Stimulated activated naive CD8-positive, alpha-beta T cell treated with anti-CD3 and anti-CD28 coated beads, Interleukin-15, Interleukin-2, amounts not matched to agents 100 ng/mL and 50 ng/mL, for 24 hours (primary cell): ENCODE data around the gene FBXL7.

Experiments
- H3K27ac Mint-ChIP-seq: one replicate; pipeline ENCODE4 v1.8.0; 2021; ENCODE audit warnings: mild to moderate bottlenecking, mixed read lengths
- H3K27me3 Mint-ChIP-seq: one replicate; pipeline ENCODE4 v1.8.0; 2021; ENCODE audit warnings: mixed read lengths
- H3K36me3 Mint-ChIP-seq: one replicate; pipeline ENCODE4 v1.8.0; 2021; ENCODE audit warnings: low read depth, mixed read lengths
- H3K4me1 Mint-ChIP-seq: one replicate; pipeline ENCODE4 v1.8.0; 2021; ENCODE audit warnings: low read depth, mixed read lengths
- H3K4me3 Mint-ChIP-seq: one replicate; pipeline ENCODE4 v1.8.0; 2021; ENCODE audit warnings: mild to moderate bottlenecking, mixed read lengths
- H3K9me3 Mint-ChIP-seq: one replicate; pipeline ENCODE4 v1.8.0; 2021; ENCODE audit warnings: mixed read lengths

FBXL7 gene

DNA sequence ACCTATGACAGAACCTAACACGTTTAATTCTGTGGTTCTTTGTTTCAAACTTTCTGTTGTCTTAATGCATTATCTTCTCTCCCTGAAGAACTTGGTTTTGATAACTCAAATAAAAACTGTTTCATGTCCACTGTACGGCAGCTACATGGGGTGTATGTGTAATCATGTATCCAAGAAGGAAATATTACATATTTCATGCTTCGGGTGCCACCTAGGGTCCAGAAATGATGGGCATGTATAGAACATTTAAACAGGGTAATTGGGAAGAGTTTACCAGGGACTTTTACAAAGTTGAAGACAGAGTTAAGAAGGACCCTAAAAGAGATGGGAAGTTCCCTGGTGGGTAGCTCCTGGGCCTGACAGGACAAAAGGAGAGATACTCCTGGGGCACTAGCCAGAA, 291.3 kb downstream of the FBXL7 start:
- no peaks in the 10 kb centered on the region for H3K9me3 Mint-ChIP-seq
- H3K4me1 Mint-ChIP-seq, result no peaks in the 10 kb centered on the region
- H3K27me3 Mint-ChIP-seq, result no peaks in the 10 kb centered on the region
- H3K4me3 Mint-ChIP-seq, result no peak overlapping the region
- H3K36me3 Mint-ChIP-seq, result no peaks in the 10 kb centered on the region
- H3K27ac Mint-ChIP-seq, result no peak overlapping the region

DNA sequence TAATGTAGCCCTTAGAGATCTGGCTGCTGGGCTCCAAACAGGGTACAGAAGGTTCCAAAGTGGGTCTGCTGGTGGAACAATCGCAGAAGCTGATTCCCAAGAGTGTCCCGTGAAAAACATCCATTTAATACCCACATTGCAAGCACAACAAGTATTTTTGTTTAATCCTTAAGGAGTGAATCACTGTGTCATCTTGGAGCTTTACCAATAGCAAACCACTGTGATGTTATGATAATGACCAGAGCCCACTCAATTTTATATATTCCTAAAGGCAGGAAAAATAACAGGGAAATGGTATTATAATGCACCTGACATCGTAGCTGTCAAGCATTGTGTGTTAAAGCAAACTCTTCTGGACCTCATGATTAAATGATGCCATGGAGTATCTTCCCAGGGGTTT, 291.9 kb downstream of the FBXL7 start:
- Mint-ChIP-seq H3K4me1 (no peaks in the 10 kb centered on the region), H3K4me3 (no peak overlapping the region), H3K9me3 (no peaks in the 10 kb centered on the region)

DNA sequence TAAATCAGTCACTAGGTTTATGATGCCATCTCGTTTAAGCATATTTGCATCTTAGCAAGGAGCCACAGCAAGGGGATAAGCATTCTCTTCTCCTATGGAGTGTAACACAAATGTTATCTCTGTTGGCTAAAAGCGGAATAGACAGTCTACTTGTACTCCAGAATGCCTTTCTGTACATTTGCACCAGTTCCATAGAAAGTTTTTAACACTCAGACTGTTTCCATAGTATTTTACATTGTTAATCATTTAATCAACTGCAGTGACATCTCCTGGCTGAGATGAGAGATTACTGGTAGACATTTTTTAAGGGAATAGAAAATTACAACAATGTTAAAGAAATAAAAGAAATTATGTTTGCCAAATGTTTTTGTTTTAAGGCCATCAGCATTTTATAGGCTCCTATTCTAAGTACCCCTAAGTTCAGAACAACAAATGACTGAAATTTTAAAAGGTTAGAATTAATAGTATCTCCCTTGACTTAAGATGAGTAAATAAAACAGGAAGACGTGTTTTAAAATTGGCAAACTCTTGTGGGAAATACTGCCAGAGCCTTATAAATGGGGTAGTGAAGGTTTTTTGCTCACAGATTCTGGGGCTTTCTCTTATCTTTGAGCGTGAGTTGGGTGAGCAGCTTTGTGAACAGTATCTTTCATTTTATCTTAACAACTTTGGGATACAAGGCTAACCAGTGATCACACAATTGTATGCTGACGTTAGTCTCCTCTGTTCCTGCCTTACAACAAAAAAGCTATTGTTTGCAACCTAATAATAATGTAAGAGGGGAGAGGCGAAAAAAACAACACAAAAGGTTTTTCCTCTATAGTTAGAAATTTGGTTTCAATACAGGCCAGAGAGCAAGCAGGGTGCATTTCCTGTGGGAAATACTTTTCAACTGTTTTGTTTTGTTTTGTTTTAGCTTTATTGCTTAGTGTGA, 294.3 kb downstream of the FBXL7 start:
- H3K27ac Mint-ChIP-seq, result no peak overlapping the region
- peaks cover 4% of the 10 kb centered on the region for H3K9me3 Mint-ChIP-seq
- no peaks in the 10 kb centered on the region for H3K4me1 Mint-ChIP-seq
- no peaks in the 10 kb centered on the region for H3K36me3 Mint-ChIP-seq
- H3K27me3 Mint-ChIP-seq, result no peaks in the 10 kb centered on the region
- no peak overlapping the region for H3K4me3 Mint-ChIP-seq

More for the DNA sequence above, 291.9 kb downstream of the FBXL7 start:
- H3K27me3 Mint-ChIP-seq, result no peaks in the 10 kb centered on the region
- no peak overlapping the region for H3K27ac Mint-ChIP-seq
- H3K36me3 Mint-ChIP-seq, result no peaks in the 10 kb centered on the region

DNA sequence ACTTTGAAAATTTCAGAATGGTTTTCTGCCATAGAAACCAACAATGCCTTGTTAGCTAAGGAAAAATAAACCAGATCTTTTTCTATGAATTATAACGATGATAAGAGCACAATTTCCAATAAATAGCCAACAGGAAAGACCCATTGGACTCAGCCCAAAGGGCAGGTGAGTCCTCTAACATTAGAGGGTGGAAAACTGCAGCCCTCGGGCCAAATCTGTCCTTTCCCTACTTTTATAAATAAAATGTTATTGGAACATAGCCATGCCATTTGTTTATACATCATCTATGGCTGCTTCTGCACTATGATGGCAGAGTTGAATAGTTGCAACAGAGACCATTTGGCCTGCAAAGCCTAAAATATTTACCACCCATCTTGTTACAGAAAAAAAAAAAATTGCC, 296.1 kb downstream of the FBXL7 start:
- H3K27ac Mint-ChIP-seq, result no peak overlapping the region
- H3K36me3 Mint-ChIP-seq, result no peaks in the 10 kb centered on the region
- no peak overlapping the region for H3K4me3 Mint-ChIP-seq
- H3K9me3 Mint-ChIP-seq, result peaks cover 4% of the 10 kb centered on the region
- no peaks in the 10 kb centered on the region for H3K27me3 Mint-ChIP-seq
- H3K4me1 Mint-ChIP-seq, result no peaks in the 10 kb centered on the region

DNA sequence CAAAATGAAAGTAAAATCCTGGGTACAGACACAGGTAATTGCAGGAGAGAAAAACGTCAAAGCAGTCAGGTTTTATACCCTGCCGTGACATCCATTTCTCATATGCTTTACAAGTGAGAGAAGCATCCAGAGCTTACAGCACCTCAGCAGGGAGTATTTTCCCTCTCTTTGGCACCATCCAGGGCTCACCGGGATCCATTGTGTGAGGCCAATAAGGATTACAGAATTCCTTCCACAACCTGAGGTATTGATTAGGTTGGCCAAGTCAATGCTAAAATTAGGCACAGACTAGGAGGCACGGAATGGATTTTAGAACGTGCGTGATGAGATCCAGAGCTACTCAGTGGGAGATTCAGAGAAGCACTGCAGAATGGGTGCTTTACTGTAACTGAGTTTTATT, 296.6 kb downstream of the FBXL7 start:
- Mint-ChIP-seq H3K27ac (no peak overlapping the region), H3K27me3 (no peaks in the 10 kb centered on the region), H3K9me3 (peaks cover 4% of the 10 kb centered on the region), H3K4me3 (no peak overlapping the region), H3K4me1 (no peaks in the 10 kb centered on the region), H3K36me3 (no peaks in the 10 kb centered on the region)

DNA sequence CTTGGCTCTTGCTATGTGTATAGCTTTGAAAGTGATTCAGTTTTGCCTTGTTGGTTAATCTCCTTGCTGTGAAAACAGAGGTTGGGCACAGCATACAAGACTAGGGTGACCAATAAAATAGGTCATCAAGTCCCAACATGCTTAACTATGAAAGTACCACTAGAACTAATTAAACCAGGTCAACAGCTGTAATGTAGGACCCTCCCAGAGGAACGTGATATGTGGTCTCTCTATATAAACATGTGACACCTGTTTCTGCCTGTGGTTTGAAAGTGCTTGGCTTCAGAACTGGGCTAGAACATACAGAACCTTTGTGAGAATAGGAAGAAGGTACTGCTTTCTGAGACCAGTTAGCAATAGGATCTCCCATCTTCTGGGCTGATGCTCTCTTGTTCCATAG, 297.1 kb downstream of the FBXL7 start:
- no peaks in the 10 kb centered on the region for H3K27me3 Mint-ChIP-seq
- no peaks in the 10 kb centered on the region for H3K4me1 Mint-ChIP-seq
- H3K36me3 Mint-ChIP-seq, result no peaks in the 10 kb centered on the region
- H3K27ac Mint-ChIP-seq, result no peak overlapping the region
- H3K9me3 Mint-ChIP-seq, result peaks cover 4% of the 10 kb centered on the region
- no peak overlapping the region for H3K4me3 Mint-ChIP-seq

- H3K36me3 Mint-ChIP-seq, result no peaks in the 10 kb centered on the region
- H3K27ac Mint-ChIP-seq, result no peak overlapping the region
- no peaks in the 10 kb centered on the region for H3K4me1 Mint-ChIP-seq
- no peaks in the 10 kb centered on the region for H3K27me3 Mint-ChIP-seq
- no peak overlapping the region for H3K4me3 Mint-ChIP-seq
- peaks cover 4% of the 10 kb centered on the region for H3K9me3 Mint-ChIP-seq
These were observed 298.0 kb downstream of the FBXL7 start for GRCh38 chr5:15798006-15798405.

- H3K4me1 Mint-ChIP-seq, result no peaks in the 10 kb centered on the region
- peaks cover 4% of the 10 kb centered on the region for H3K9me3 Mint-ChIP-seq
- H3K27me3 Mint-ChIP-seq, result no peaks in the 10 kb centered on the region
These were observed 299.0 kb downstream of the FBXL7 start for GRCh38 chr5:15799014-15799413.

GRCh38 chr5:15799612-15800011, 299.6 kb downstream of the FBXL7 start:
- Mint-ChIP-seq H3K4me3 (no peak overlapping the region), H3K27me3 (no peaks in the 10 kb centered on the region), H3K36me3 (no peaks in the 10 kb centered on the region), H3K4me1 (no peaks in the 10 kb centered on the region), H3K9me3 (peaks cover 4% of the 10 kb centered on the region), H3K27ac (no peak overlapping the region)

More at GRCh38 chr5:15799014-15799413, 299.0 kb downstream of the FBXL7 start:
- Mint-ChIP-seq H3K36me3 (no peaks in the 10 kb centered on the region), H3K27ac (no peak overlapping the region), H3K4me3 (no peak overlapping the region)

DNA sequence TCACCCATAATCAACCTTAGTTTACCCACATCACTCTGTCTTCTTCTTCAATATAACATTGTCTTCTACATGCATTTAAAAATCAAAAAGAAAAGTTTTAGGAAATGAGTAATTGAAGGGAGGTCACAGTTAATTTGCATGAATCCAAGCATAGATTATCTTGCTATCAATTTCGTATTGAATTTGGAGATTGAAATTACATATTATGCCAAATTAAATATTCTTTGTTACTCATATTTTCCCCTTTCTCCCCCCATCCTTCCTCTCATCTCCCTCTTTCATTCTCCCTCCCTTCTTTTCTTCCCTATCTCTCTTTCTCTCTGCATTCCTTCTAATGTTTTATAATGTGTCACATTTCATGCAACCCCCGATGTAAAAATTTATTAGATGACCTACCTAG, 303.3 kb downstream of the FBXL7 start:
- Mint-ChIP-seq H3K4me3 (no peak overlapping the region), H3K36me3 (no peaks in the 10 kb centered on the region), H3K27me3 (no peaks in the 10 kb centered on the region), H3K4me1 (no peaks in the 10 kb centered on the region), H3K9me3 (peaks cover 10% of the 10 kb centered on the region), H3K27ac (no peak overlapping the region)

DNA sequence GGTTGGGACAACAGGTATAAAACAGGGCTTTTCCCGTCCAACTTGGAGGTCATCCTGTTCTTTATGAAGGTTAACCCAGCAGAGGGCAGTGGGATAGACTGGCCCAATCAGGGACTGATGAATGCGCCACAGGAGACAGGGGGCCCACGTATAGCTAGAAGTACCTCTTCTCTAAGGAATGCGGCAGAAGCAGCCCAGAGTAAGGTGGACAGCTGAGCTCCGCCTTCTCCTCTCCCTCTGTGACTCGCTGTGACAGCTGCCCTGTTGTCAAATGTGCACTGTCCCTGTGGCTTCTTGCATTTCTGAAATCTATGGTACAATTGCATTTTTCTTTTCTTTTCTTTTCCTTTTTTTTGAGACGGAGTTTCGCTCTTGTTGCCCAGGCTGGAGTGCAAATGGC, 306.6 kb downstream of the FBXL7 start:
- H3K36me3 Mint-ChIP-seq, result no peaks in the 10 kb centered on the region
- H3K4me3 Mint-ChIP-seq, result no peak overlapping the region
- H3K27ac Mint-ChIP-seq, result no peak overlapping the region
- no peaks in the 10 kb centered on the region for H3K4me1 Mint-ChIP-seq
- H3K27me3 Mint-ChIP-seq, result no peaks in the 10 kb centered on the region
- H3K9me3 Mint-ChIP-seq, result peaks cover 18% of the 10 kb centered on the region

DNA sequence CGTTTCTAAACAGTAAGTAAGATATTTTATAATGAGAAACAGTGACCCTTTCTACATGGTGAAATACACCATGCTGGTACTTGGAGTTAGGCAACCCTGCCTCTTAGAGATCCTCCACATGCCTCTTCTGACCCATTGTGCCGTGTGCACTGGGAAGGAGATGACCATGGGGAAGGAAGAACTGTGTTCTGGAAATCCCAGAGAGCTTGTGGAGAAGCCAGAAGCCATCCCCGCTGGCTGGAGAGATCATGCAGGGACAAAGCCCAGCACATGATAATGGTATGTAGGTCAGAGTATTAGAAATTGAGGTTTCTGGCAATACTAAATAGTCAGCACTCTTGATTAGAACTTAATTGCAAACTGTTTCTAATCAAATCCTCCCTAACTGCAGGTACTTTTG, 307.3 kb downstream of the FBXL7 start:
- no peak overlapping the region for H3K27ac Mint-ChIP-seq
- no peaks in the 10 kb centered on the region for H3K36me3 Mint-ChIP-seq
- H3K27me3 Mint-ChIP-seq, result no peaks in the 10 kb centered on the region
- H3K4me3 Mint-ChIP-seq, result no peak overlapping the region
- no peaks in the 10 kb centered on the region for H3K4me1 Mint-ChIP-seq
- peaks cover 19% of the 10 kb centered on the region for H3K9me3 Mint-ChIP-seq

DNA sequence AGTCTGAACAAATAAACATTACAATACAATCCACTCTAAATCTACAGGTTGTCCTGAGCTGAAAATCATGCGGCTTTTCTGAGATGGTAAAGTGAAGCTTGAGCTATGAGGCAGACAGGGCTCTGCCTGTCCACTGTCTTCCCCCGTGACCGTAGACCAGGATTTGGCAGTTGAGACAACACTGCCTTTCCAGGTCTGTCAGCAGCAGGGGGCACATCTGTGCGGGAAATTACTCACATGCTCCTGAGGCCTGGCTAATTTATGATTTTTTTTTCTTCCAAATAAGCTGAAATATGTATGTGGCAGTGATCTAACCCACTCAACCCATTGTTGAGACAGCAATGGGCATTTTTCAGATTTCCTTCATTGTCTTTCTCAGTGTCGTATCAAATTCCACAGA, 307.9 kb downstream of the FBXL7 start:
- H3K27me3 Mint-ChIP-seq, result no peaks in the 10 kb centered on the region
- H3K27ac Mint-ChIP-seq, result no peak overlapping the region
- no peak overlapping the region for H3K4me3 Mint-ChIP-seq
- peaks cover 19% of the 10 kb centered on the region for H3K9me3 Mint-ChIP-seq
- H3K36me3 Mint-ChIP-seq, result no peaks in the 10 kb centered on the region
- H3K4me1 Mint-ChIP-seq, result no peaks in the 10 kb centered on the region

DNA sequence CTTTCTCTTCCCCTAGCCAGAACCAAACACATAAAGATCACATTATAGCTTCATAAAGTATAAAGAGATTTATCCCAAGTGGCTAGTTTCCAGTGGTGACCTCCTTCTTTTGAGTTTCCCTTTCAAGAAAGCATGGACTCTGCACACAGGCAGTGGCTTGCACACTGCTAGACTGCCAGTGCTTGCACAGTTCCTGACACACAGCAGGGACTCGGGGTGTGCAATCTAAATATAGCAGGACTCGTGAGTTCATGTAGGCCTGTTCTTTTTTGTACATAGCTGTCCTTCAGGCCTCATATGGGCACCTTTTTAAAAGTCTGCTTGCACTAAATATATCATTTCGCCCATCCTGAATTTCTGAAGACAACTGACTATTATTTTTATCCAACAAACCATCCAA, 308.6 kb downstream of the FBXL7 start:
- H3K9me3 Mint-ChIP-seq, result peaks cover 19% of the 10 kb centered on the region
- H3K27ac Mint-ChIP-seq, result no peak overlapping the region
- H3K36me3 Mint-ChIP-seq, result no peaks in the 10 kb centered on the region
- H3K4me3 Mint-ChIP-seq, result no peak overlapping the region
- no peaks in the 10 kb centered on the region for H3K4me1 Mint-ChIP-seq
- no peaks in the 10 kb centered on the region for H3K27me3 Mint-ChIP-seq

DNA sequence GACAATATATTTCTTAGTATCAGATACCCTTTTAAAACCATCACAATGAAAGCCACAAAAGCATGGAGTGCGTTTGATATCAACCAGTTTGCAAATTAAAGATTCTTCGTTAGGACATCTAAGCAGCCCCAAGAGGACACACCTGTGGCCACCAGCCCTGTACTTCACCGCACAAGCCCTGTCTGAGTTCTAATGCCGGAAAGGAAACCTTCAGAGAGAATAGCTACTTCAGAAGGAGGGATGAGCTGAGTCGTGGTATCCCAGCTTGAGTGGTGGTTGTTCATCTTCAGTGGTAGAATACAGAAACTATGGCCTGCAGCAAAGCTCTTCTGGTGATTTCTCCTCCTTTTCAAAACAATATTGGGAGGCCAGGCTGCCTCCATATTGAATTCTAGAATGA, 319.6 kb downstream of the FBXL7 start:
- H3K36me3 Mint-ChIP-seq, result no peaks in the 10 kb centered on the region
- no peak overlapping the region for H3K4me3 Mint-ChIP-seq
- H3K4me1 Mint-ChIP-seq, result no peaks in the 10 kb centered on the region
- no peak overlapping the region for H3K27ac Mint-ChIP-seq
- peaks cover 5% of the 10 kb centered on the region for H3K9me3 Mint-ChIP-seq
- no peaks in the 10 kb centered on the region for H3K27me3 Mint-ChIP-seq

- no peaks in the 10 kb centered on the region for H3K27me3 Mint-ChIP-seq
- no peak overlapping the region for H3K4me3 Mint-ChIP-seq
- H3K36me3 Mint-ChIP-seq, result no peaks in the 10 kb centered on the region
- no peak overlapping the region for H3K27ac Mint-ChIP-seq
- no peaks in the 10 kb centered on the region for H3K4me1 Mint-ChIP-seq
- H3K9me3 Mint-ChIP-seq, result peaks cover 5% of the 10 kb centered on the region
These were observed 321.5 kb downstream of the FBXL7 start for GRCh38 chr5:15821506-15821905.
